ENCODE results near the gene ORM1. TPM values are rescaled to one million over a fixed set of nuclear protein-coding genes. Genes with fewer than 3 reads are reported as not detected.

The ORM1 gene
- total RNA-seq, 1 experiment from 2014 or later = not detected

DNA sequence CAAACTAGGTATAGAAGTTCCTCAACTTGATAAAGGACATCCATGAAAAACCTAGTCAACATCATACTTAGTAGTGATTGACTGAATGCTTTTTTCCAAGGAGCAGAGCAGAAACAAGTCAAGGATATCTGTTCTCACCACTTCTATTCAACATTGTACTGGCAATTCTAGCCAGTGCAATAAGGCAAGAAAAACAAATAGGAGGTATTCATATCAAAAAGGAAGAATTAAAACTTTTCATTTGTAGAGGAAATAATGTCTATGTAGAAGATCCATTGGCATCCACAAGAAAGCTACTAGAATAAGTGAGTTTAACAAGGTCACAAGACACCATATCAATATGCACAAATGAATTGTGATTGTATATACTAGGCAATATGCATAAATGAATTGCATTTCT lies 28.2 kb upstream of the ORM1 start:
- Histone ChIP-seq H3K4me1 (ENCODE audit: insufficient read depth, low read length) (no peaks in the 10 kb centered on the region), H3K9me2 (replicated peaks; ENCODE audit: low read length) (no peaks in the 10 kb centered on the region), H3K27ac (ENCODE audit: low read length) (no peak overlapping the region), H4K20me1 (ENCODE audit: low read length) (no peaks in the 10 kb centered on the region), H3F3A (ENCODE audit: low read length, unreplicated experiment) (no peaks in the 10 kb centered on the region), H3K4me3 (ENCODE audit: low read length) (no peak overlapping the region), H3K9me3 (ENCODE audit: low read length) (no peaks in the 10 kb centered on the region), H3K36me3 (ENCODE audit: low read depth, low read length) (peaks cover 6% of the 10 kb centered on the region; the same call in 1 of the 2 replicates), H2AFZ (ENCODE audit: low read length) (no peak overlapping the region), H3K4me2 (ENCODE audit: low read length) (no peak overlapping the region), H3K9ac (ENCODE audit: low read length) (no peak overlapping the region), H3K27me3 (ENCODE audit: low read length) (no peaks in the 10 kb centered on the region), H3K79me2 (ENCODE audit: low read length) (no peaks in the 10 kb centered on the region)
- intact Hi-C loops (cut with micrococcal nuclease) = no loop called here
- ChIA-PET POLR2A (ENCODE audit: unreplicated experiment) (no interaction called here), CTCF (interaction anchor here (0.7 kb wide), 1 partner anchor 141 kb away, joined by 14 read pairs; no protein-coding TSS in a partner anchor)
- TF ChIP-seq EZH2 (IDR thresholded peaks at IDR 0.05; ENCODE audit: low read length, unreplicated experiment) = no peak
- TF ChIP-seq, protein P1, sequence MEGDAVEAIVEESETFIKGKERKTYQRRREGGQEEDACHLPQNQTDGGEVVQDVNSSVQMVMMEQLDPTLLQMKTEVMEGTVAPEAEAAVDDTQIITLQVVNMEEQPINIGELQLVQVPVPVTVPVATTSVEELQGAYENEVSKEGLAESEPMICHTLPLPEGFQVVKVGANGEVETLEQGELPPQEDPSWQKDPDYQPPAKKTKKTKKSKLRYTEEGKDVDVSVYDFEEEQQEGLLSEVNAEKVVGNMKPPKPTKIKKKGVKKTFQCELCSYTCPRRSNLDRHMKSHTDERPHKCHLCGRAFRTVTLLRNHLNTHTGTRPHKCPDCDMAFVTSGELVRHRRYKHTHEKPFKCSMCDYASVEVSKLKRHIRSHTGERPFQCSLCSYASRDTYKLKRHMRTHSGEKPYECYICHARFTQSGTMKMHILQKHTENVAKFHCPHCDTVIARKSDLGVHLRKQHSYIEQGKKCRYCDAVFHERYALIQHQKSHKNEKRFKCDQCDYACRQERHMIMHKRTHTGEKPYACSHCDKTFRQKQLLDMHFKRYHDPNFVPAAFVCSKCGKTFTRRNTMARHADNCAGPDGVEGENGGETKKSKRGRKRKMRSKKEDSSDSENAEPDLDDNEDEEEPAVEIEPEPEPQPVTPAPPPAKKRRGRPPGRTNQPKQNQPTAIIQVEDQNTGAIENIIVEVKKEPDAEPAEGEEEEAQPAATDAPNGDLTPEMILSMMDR (conservative IDR thresholded peaks at IDR 0.05; ENCODE audit: low read depth, low read length) = no peak
- no peak for TF ChIP-seq EZH2phosphoT487 (IDR thresholded peaks at IDR 0.05; ENCODE audit: borderline replicate concordance, low read length)
- BruUV-seq (replicated peaks) = no TSS peak
- no peak for ATAC-seq
- no peak for DNase-seq

DNA sequence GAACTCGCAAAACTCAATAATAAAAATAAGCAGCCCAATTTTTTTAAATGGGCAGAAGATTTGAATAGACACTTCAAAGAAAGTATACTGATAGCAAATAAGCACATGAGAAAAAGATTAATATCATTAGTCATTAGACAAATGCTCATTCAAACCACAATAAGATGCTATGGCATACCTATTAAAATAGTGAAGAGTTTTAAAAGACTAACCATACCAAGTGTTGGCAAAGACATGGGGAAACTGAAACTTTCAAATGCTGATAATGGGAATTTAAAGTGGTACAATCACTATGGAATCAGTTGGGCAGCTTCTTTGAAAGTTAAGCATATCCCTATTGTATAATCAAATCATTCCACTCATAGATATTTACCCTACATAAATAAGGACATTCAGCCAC lies 26.6 kb upstream of the ORM1 start:
- BruUV-seq (replicated peaks) = no TSS peak
- POLR2A ChIA-PET (ENCODE audit: unreplicated experiment) = no interaction called here
- CTCF ChIA-PET = no interaction called here
- Histone ChIP-seq H3F3A (ENCODE audit: low read length, unreplicated experiment) (no peaks in the 10 kb centered on the region), H3K27ac (ENCODE audit: low read length) (no peak overlapping the region), H3K9me3 (ENCODE audit: low read length) (no peaks in the 10 kb centered on the region), H3K4me2 (ENCODE audit: low read length) (no peak overlapping the region), H3K27me3 (ENCODE audit: low read length) (no peaks in the 10 kb centered on the region), H3K9me2 (replicated peaks; ENCODE audit: low read length) (no peaks in the 10 kb centered on the region), H3K4me3 (ENCODE audit: low read length) (no peak overlapping the region), H2AFZ (ENCODE audit: low read length) (no peak overlapping the region), H3K4me1 (ENCODE audit: insufficient read depth, low read length) (no peaks in the 10 kb centered on the region), H3K36me3 (ENCODE audit: low read depth, low read length) (peaks cover 6% of the 10 kb centered on the region; the same call in 1 of the 2 replicates), H3K79me2 (ENCODE audit: low read length) (no peaks in the 10 kb centered on the region), H4K20me1 (ENCODE audit: low read length) (no peaks in the 10 kb centered on the region), H3K9ac (ENCODE audit: low read length) (no peak overlapping the region)
- intact Hi-C loops (cut with micrococcal nuclease) = no loop called here
- TF ChIP-seq EZH2phosphoT487 (IDR thresholded peaks at IDR 0.05; ENCODE audit: borderline replicate concordance, low read length) = no peak
- TF ChIP-seq, protein P1 (conservative IDR thresholded peaks at IDR 0.05; ENCODE audit: low read depth, low read length) = no peak
- no peak for TF ChIP-seq EZH2 (IDR thresholded peaks at IDR 0.05; ENCODE audit: low read length, unreplicated experiment)
- ATAC-seq (no peak), DNase-seq (no peak)

DNA sequence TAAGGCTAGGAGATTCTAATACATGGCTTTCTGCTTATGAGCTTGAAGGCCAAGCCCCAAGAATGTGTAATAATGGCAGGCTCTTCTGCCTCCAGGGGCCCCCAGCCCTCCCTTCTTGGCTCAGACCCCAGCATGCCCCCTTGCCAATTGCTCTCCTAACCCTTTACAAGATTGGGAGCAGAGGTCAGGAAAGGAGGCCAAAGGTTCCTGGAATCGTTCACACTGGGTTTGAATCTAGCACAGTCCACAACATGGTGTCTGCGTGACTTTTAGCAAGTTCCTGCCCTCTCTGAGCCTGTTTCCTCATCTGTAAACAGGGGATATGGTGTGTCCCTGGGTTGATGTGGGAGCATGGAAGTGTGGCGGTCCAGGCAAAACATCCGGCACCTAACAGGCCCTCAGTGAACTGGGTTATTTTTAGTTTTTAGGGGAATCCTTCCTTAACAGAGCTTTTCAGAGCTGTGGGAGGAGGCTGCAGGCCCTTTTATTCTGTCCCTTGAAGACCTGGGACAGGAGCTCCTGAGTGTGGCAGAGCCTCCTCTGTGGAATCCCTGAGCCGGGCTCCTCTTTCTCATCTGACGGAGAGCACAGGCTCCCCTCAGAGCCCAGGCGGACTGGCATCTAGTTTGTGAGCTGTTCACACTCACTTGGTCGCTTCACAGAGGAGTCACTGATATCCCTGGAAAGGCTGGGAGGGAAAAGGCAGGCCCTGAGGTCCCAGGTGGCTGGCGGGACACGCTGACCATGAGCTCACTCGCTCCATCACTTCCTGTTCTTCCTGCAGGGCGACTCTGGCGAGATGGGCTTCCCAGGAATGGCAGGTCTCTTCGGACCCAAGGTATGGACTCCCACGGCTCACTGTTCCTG lies 23.4 kb upstream of the ORM1 start:
- no peaks in the 10 kb centered on the region for H3K27me3 ChIP-seq (ENCODE audit: low read length)
- peaks cover 6% of the 10 kb centered on the region; the same call in 1 of the 2 replicates for H3K36me3 ChIP-seq (ENCODE audit: low read depth, low read length)
- DNase-seq = no peak
- POLR2A ChIA-PET (ENCODE audit: unreplicated experiment) = no interaction called here
- ATAC-seq = no peak
- no peak overlapping the region for H3K4me2 ChIP-seq (ENCODE audit: low read length)
- CTCF ChIA-PET = no interaction called here
- H3F3A ChIP-seq (ENCODE audit: low read length, unreplicated experiment) = no peaks in the 10 kb centered on the region
- no TSS peak for BruUV-seq (replicated peaks)
- intact Hi-C loops (cut with micrococcal nuclease) = no loop called here
- TF ChIP-seq, protein P1 (conservative IDR thresholded peaks at IDR 0.05; ENCODE audit: low read depth, low read length) = no peak
- TF ChIP-seq EZH2 (IDR thresholded peaks at IDR 0.05; ENCODE audit: low read length, unreplicated experiment) = no peak
- TF ChIP-seq EZH2phosphoT487 (IDR thresholded peaks at IDR 0.05; ENCODE audit: borderline replicate concordance, low read length) = no peak
- no peaks in the 10 kb centered on the region for H4K20me1 ChIP-seq (ENCODE audit: low read length)
- no peaks in the 10 kb centered on the region for H3K79me2 ChIP-seq (ENCODE audit: low read length)
- no peak overlapping the region for H2AFZ ChIP-seq (ENCODE audit: low read length)
- no peaks in the 10 kb centered on the region for H3K9me3 ChIP-seq (ENCODE audit: low read length)
- no peak overlapping the region for H3K4me3 ChIP-seq (ENCODE audit: low read length)
- no peaks in the 10 kb centered on the region for H3K9me2 ChIP-seq (replicated peaks; ENCODE audit: low read length)
- H3K27ac ChIP-seq (ENCODE audit: low read length) = no peak overlapping the region
- H3K9ac ChIP-seq (ENCODE audit: low read length) = no peak overlapping the region
- H3K4me1 ChIP-seq (ENCODE audit: insufficient read depth, low read length) = no peaks in the 10 kb centered on the region
